Astrocyte (in vitro differentiated cells and primary cell): ENCODE results near the gene HJURP. TPM values are rescaled to one million over a fixed set of nuclear protein-coding genes. Genes with fewer than 3 reads are reported as not detected.

Experiments
- DNase-seq: peaks from one replicate; pipeline ENCODE4 v3.0.0-alpha.2; 2010; ENCODE audit warnings: low read depth
- FAIRE-seq: peaks from 2 replicates; lab custom pipeline; 2011; peaks lifted over from hg19 to GRCh38; lab: Jason Lieb, UNC
- H2AFZ ChIP-seq: 2 replicates; pipeline ENCODE4 v1.6.0; 2012; ENCODE audit warnings: low read depth, low read length, inconsistent platforms
- H3K27ac ChIP-seq: 2 replicates; pipeline ENCODE4 v1.5.1; 2011; ENCODE audit warnings: low read depth, low read length, inconsistent platforms
- H3K27me3 ChIP-seq: 2 replicates; pipeline ENCODE4 v1.6.0; 2011; ENCODE audit warnings: low read length, inconsistent platforms; ENCODE audit not compliant: insufficient read depth
- H3K36me3 ChIP-seq: 2 replicates; pipeline ENCODE4 v1.5.1; 2011; ENCODE audit warnings: low read length, inconsistent platforms; ENCODE audit not compliant: insufficient read depth
- H3K4me1 ChIP-seq: 2 replicates; pipeline ENCODE4 v1.5.1; 2011; ENCODE audit warnings: low read length, inconsistent platforms; ENCODE audit not compliant: insufficient read depth
- H3K4me2 ChIP-seq: 2 replicates; pipeline ENCODE4 v1.6.0; 2012; ENCODE audit warnings: low read length, inconsistent platforms
- H3K4me3 ChIP-seq: 2 replicates; pipeline ENCODE4 v1.5.1; 2011; ENCODE audit warnings: low read depth, mild to moderate bottlenecking, low read length, inconsistent platforms; ENCODE audit not compliant: insufficient read depth
- H3K79me2 ChIP-seq: 2 replicates; pipeline ENCODE4 v1.6.0; 2012; ENCODE audit warnings: mild to moderate bottlenecking, low read length, inconsistent platforms; ENCODE audit not compliant: insufficient read depth
- H3K9ac ChIP-seq: 2 replicates; pipeline ENCODE4 v1.6.0; 2012; ENCODE audit warnings: mild to moderate bottlenecking, low read length, inconsistent platforms
- H3K9me3 ChIP-seq: 2 replicates; pipeline ENCODE4 v1.5.1; 2012; ENCODE audit warnings: low read depth, mild to moderate bottlenecking, low read length, inconsistent platforms; ENCODE audit not compliant: insufficient read depth
- H4K20me1 ChIP-seq: 2 replicates; pipeline ENCODE4 v1.6.0; 2012; ENCODE audit warnings: low read length, inconsistent platforms; ENCODE audit not compliant: insufficient read depth
- H3K27ac Mint-ChIP-seq: one replicate; pipeline ENCODE4 v1.8.0; 2021; ENCODE audit warnings: mild to moderate bottlenecking, mixed read lengths; ENCODE audit not compliant: unreplicated experiment
- H3K27me3 Mint-ChIP-seq: one replicate; pipeline ENCODE4 v1.8.0; 2021; ENCODE audit warnings: low read depth, mixed read lengths; ENCODE audit not compliant: unreplicated experiment
- H3K36me3 Mint-ChIP-seq: one replicate; pipeline ENCODE4 v1.8.0; 2021; ENCODE audit warnings: low read depth, mixed read lengths; ENCODE audit not compliant: unreplicated experiment
- H3K4me1 Mint-ChIP-seq: one replicate; pipeline ENCODE4 v1.8.0; 2021; ENCODE audit warnings: low read depth, mixed read lengths; ENCODE audit not compliant: unreplicated experiment
- H3K4me3 Mint-ChIP-seq: one replicate; pipeline ENCODE4 v1.8.0; 2021; ENCODE audit warnings: mild to moderate bottlenecking, moderate library complexity, mixed read lengths; ENCODE audit not compliant: unreplicated experiment
- H3K9me3 Mint-ChIP-seq: one replicate; pipeline ENCODE4 v1.8.0; 2021; ENCODE audit warnings: mild to moderate bottlenecking, mixed read lengths; ENCODE audit not compliant: unreplicated experiment
- CTCF ChIP-seq: IDR thresholded peaks from 2 replicates; pipeline ENCODE4 v1.5.1; 2011; ENCODE audit warnings: low read depth, mild to moderate bottlenecking, inconsistent platforms, low read length, moderate library complexity; ENCODE audit not compliant: insufficient read depth
- EZH2 ChIP-seq: IDR thresholded peaks from 2 replicates; pipeline ENCODE4 v1.6.1; 2012; ENCODE audit warnings: mild to moderate bottlenecking, low read length, inconsistent platforms; ENCODE audit not compliant: insufficient read depth
- total RNA-seq: library from RNA; stranded (reverse); gene quantifications from 2 replicates; pipeline ENCODE4 v1.2.1, GENCODE V29; 2021

HJURP gene
- total RNA-seq, 1 donor from 2014 or later: 5.9 TPM

GRCh38 chr2:233857511-233858141 is 3.3 kb upstream of the HJURP start:
- no peak overlapping the region for H3K27ac Mint-ChIP-seq
- FAIRE-seq (no peak), DNase-seq (no peak)
- no peaks in the 10 kb centered on the region for H3K27me3 ChIP-seq
- H3K4me2 ChIP-seq: no peak overlapping the region
- H3K4me3 ChIP-seq: no peak overlapping the region
- H3K79me2 ChIP-seq: peaks cover 17% of the 10 kb centered on the region
- no peaks in the 10 kb centered on the region for H3K4me1 Mint-ChIP-seq
- H3K4me3 Mint-ChIP-seq: no peak overlapping the region
- H3K4me1 ChIP-seq: peaks cover 5% of the 10 kb centered on the region
- TF ChIP-seq EZH2: no peak
- no peak for TF ChIP-seq CTCF
- H3K36me3 ChIP-seq: no peaks in the 10 kb centered on the region
- H3K9ac ChIP-seq: no peak overlapping the region
- H3K36me3 Mint-ChIP-seq: no peaks in the 10 kb centered on the region
- H3K9me3 ChIP-seq: no peaks in the 10 kb centered on the region
- no peak overlapping the region for H2AFZ ChIP-seq
- H4K20me1 ChIP-seq: no peaks in the 10 kb centered on the region
- no peaks in the 10 kb centered on the region for H3K27me3 Mint-ChIP-seq
- H3K9me3 Mint-ChIP-seq: no peaks in the 10 kb centered on the region
- H3K27ac ChIP-seq: no peak overlapping the region

GRCh38 chr2:233856184-233856583 is 1.8 kb upstream of the HJURP start:
- no peak overlapping the region for H3K4me3 Mint-ChIP-seq
- TF ChIP-seq CTCF: no peak
- TF ChIP-seq EZH2: no peak
- H3K27me3 Mint-ChIP-seq: no peaks in the 10 kb centered on the region

GRCh38 chr2:233855345-233855744 is 1.0 kb upstream of the HJURP start:
- H4K20me1 ChIP-seq: no peaks in the 10 kb centered on the region
- no peaks in the 10 kb centered on the region for H3K27me3 ChIP-seq
- FAIRE-seq (no peak), DNase-seq (no peak)
- peak overlapping the region; percentile 93 for H3K4me2 ChIP-seq
- H3K36me3 ChIP-seq: no peaks in the 10 kb centered on the region
- H3K27ac ChIP-seq: no peak overlapping the region
- H3K79me2 ChIP-seq: peaks cover 40% of the 10 kb centered on the region
- H3K4me1 ChIP-seq: peaks cover 8% of the 10 kb centered on the region
- Mint-ChIP-seq H3K36me3 (no peaks in the 10 kb centered on the region), H3K27ac (no peak overlapping the region), H3K27me3 (no peaks in the 10 kb centered on the region), H3K9me3 (no peaks in the 10 kb centered on the region), H3K4me1 (peaks cover 4% of the 10 kb centered on the region), H3K4me3 (peak overlapping the region; percentile 70)
- no peak overlapping the region for H2AFZ ChIP-seq
- TF ChIP-seq EZH2 (no peak), CTCF (no peak)
- peak overlapping the region; percentile 74 for H3K9ac ChIP-seq
- no peaks in the 10 kb centered on the region for H3K9me3 ChIP-seq
- no peak overlapping the region for H3K4me3 ChIP-seq

More at GRCh38 chr2:233856184-233856583, 1.8 kb upstream of the HJURP start:
- Histone ChIP-seq H3K9me3 (no peaks in the 10 kb centered on the region), H3K9ac (no peak overlapping the region), H4K20me1 (no peaks in the 10 kb centered on the region), H3K4me3 (no peak overlapping the region), H3K4me1 (peaks cover 8% of the 10 kb centered on the region), H3K4me2 (no peak overlapping the region), H3K36me3 (no peaks in the 10 kb centered on the region), H3K27me3 (no peaks in the 10 kb centered on the region), H2AFZ (no peak overlapping the region), H3K79me2 (peaks cover 32% of the 10 kb centered on the region), H3K27ac (no peak overlapping the region)
- FAIRE-seq (no peak), DNase-seq (no peak)
- Mint-ChIP-seq H3K27ac (no peak overlapping the region), H3K4me1 (peaks cover 4% of the 10 kb centered on the region), H3K9me3 (no peaks in the 10 kb centered on the region), H3K36me3 (no peaks in the 10 kb centered on the region)
